HepG2 (cell line): ENCODE data around the gene FBXO10.

Source experiments
- FOXK1 ChIP-seq: sonication (generic); formaldehyde crosslinking; IDR thresholded peaks from 2 replicates; pipeline ENCODE4 v1.4.0; 2020; ENCODE audit warnings: low read depth, missing genetic modification reagents, borderline replicate concordance
- SKIL ChIP-seq: sonication (generic); formaldehyde crosslinking; IDR thresholded peaks from 2 replicates; pipeline ENCODE4 v1.8.0; 2022; ENCODE audit warnings: missing genetic modification reagents, mild to moderate bottlenecking, moderate library complexity, borderline replicate concordance

GRCh38 chr9:37498457-37498856 lies 77.7 kb downstream of the FBXO10 start:
- no peak for TF ChIP-seq FOXK1
- no peak for TF ChIP-seq SKIL (CRISPR knock-in tag)
